Right lobe of liver (tissue), 4 donors: ENCODE measurements around the gene DAP.

Experiments
- CTCF ChIP-seq, 4 donors: fragments of 200-600 bp in 3 of 4; fragments of 450-650 bp in 1 of 4; IDR thresholded peaks; one replicate each; pipeline versions ENCODE4 v1.5.1 to v1.8.0; 2016 to 2022; ENCODE audit warnings: antibody characterized with exemption in 4 of 4, mild to moderate bottlenecking in 2 of 4
- POLR2A ChIP-seq: fragments of 450-650 bp; IDR thresholded peaks from one replicate; pipeline ENCODE4 v1.6.1; 2017; ENCODE audit warnings: antibody characterized with exemption, mild to moderate bottlenecking
- donor health status: DM: no; HTN: no; CAD: no.
- donor health status: DM: no; HTN: no; CAD: no.
- donor health status: DM: no; HTN: yes; CAD: no.

GRCh38 chr5:10681731-10682679 is 79.0 kb downstream of the DAP start:
- TF ChIP-seq CTCF (IDR thresholded peaks at IDR 0.05) (no peak), POLR2A (no peak)
